ENCODE data around the gene SUPT20H. TPM values are rescaled to one million over a fixed set of nuclear protein-coding genes. Genes with fewer than 3 reads are reported as not detected.

SUPT20H gene
- total RNA-seq, 1 donor from 2014 or later, result 115 TPM

- Mint-ChIP-seq H3K9me3 (ENCODE audit: unreplicated experiment) (no peaks in the 10 kb centered on the region), H3K36me3 (ENCODE audit: unreplicated experiment) (no peaks in the 10 kb centered on the region), H3K27ac (ENCODE audit: unreplicated experiment) (no peak overlapping the region), H3K4me1 (ENCODE audit: low read depth, unreplicated experiment) (peaks cover 3% of the 10 kb centered on the region), H3K27me3 (ENCODE audit: unreplicated experiment) (no peaks in the 10 kb centered on the region), H3K4me3 (ENCODE audit: unreplicated experiment) (no peak overlapping the region)
- DNase-seq, result no peak
- TF ChIP-seq, protein P1, sequence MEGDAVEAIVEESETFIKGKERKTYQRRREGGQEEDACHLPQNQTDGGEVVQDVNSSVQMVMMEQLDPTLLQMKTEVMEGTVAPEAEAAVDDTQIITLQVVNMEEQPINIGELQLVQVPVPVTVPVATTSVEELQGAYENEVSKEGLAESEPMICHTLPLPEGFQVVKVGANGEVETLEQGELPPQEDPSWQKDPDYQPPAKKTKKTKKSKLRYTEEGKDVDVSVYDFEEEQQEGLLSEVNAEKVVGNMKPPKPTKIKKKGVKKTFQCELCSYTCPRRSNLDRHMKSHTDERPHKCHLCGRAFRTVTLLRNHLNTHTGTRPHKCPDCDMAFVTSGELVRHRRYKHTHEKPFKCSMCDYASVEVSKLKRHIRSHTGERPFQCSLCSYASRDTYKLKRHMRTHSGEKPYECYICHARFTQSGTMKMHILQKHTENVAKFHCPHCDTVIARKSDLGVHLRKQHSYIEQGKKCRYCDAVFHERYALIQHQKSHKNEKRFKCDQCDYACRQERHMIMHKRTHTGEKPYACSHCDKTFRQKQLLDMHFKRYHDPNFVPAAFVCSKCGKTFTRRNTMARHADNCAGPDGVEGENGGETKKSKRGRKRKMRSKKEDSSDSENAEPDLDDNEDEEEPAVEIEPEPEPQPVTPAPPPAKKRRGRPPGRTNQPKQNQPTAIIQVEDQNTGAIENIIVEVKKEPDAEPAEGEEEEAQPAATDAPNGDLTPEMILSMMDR (IDR thresholded peaks at IDR 0.05; ENCODE audit: partially characterized antibody, unreplicated experiment), result no peak
Observed at GRCh38 chr13:37106642-37107041, 47.2 kb upstream of the SUPT20H start.

DNA sequence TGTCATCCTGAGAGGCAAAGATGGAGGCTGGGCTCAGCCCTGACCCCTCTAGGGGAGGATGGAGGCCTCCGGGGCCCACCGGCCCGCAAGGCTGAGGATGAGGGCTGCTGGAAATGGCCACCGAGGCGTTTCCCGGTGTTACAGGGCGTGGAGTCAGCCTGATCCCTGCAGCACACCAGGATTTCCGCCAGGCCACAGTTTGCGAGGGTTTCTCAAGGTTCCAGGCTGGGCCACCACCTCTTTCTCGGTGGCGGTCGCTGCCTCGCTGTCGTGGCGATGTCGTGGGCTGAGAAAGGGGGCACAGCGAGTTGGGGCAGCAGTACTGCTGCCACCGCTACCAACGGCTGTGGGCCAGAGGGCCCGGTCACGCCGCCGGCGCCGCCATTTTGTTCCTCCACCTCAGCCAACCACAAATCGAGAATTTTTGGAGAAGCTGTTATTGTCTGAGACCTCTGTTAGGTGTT, 45.8 kb upstream of the SUPT20H start, which contains the start of gene CSNK1A1L:
Gene CSNK1A1L, minus strand, starts transcription at position 414 of the 464 bp plus-strand sequence. Its CDS starts 408 bp downstream, at position 6.
- H3K27ac Mint-ChIP-seq (ENCODE audit: unreplicated experiment), result no peak within 1 kb of the TSS

DNA sequence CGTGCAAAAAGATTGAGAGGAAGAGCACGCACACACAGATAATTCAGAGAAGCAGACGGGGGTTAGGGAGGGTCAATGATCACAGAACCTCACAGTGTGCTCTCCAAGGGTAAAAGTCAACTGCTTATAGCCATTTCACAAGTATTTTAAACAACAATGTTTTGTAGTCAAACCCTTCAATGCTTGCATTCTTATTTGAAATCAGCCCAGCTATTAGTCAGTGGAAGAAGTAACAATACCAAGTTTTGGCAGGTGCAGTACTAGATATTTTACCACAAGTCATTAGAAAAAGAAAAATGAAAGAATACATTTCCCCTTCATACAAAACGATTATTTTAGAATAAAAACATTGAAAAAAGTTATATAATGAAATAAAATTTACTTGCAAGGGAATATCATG, 43.4 kb upstream of the SUPT20H start:
- no peaks in the 10 kb centered on the region for H3K9me3 Mint-ChIP-seq (ENCODE audit: unreplicated experiment)
- no peaks in the 10 kb centered on the region for H3K4me1 Mint-ChIP-seq (ENCODE audit: low read depth, unreplicated experiment)
- no peaks in the 10 kb centered on the region for H3K36me3 Mint-ChIP-seq (ENCODE audit: unreplicated experiment)
- TF ChIP-seq, protein P1 (IDR thresholded peaks at IDR 0.05; ENCODE audit: partially characterized antibody, unreplicated experiment), result no peak
- no peak for DNase-seq
- H3K4me3 Mint-ChIP-seq (ENCODE audit: unreplicated experiment), result no peak overlapping the region
- H3K27me3 Mint-ChIP-seq (ENCODE audit: unreplicated experiment), result no peaks in the 10 kb centered on the region
- H3K27ac Mint-ChIP-seq (ENCODE audit: unreplicated experiment), result no peak overlapping the region

More for the DNA sequence above, 45.8 kb upstream of the SUPT20H start, which contains the start of gene CSNK1A1L:
- Mint-ChIP-seq H3K4me3 (ENCODE audit: unreplicated experiment) (no peak within 1 kb of the TSS), H3K36me3 (ENCODE audit: unreplicated experiment) (no peaks in the 10 kb centered on the region), H3K27me3 (ENCODE audit: unreplicated experiment) (no peaks in the 10 kb centered on the region), H3K9me3 (ENCODE audit: unreplicated experiment) (no peaks in the 10 kb centered on the region), H3K4me1 (ENCODE audit: low read depth, unreplicated experiment) (peaks cover 3% of the 10 kb centered on the region)
- TF ChIP-seq, protein P1 (IDR thresholded peaks at IDR 0.05; ENCODE audit: partially characterized antibody, unreplicated experiment), result no peak
- DNase-seq, result no peak

- H3K4me3 Mint-ChIP-seq (ENCODE audit: unreplicated experiment), result no peak overlapping the region
- H3K27ac Mint-ChIP-seq (ENCODE audit: unreplicated experiment), result no peak overlapping the region
- no peaks in the 10 kb centered on the region for H3K4me1 Mint-ChIP-seq (ENCODE audit: low read depth, unreplicated experiment)
- no peaks in the 10 kb centered on the region for H3K27me3 Mint-ChIP-seq (ENCODE audit: unreplicated experiment)
- TF ChIP-seq, protein P1 (IDR thresholded peaks at IDR 0.05; ENCODE audit: partially characterized antibody, unreplicated experiment), result no peak
- no peaks in the 10 kb centered on the region for H3K36me3 Mint-ChIP-seq (ENCODE audit: unreplicated experiment)
- no peaks in the 10 kb centered on the region for H3K9me3 Mint-ChIP-seq (ENCODE audit: unreplicated experiment)
- no peak for DNase-seq
Observed at GRCh38 chr13:37101201-37101600, 41.7 kb upstream of the SUPT20H start.

DNA sequence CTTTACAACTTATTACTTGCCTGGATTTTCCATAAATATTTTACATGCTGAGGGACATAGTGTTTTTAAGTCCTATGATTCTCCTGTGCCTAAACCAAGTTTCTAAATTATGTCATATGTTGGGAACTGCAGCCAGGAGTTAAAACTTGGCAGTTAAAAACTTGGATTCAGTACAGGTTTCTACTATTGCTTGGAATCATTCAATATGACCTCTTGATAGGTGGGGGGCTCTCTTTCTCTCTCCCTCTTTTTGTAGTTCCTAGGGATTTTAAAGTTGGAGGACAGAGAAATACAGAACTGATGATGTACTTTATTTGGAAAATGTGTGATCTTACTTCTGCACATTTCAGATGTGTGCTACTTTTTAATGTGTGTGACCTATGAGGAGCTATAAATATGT, 41.2 kb upstream of the SUPT20H start:
- DNase-seq, result no peak
- TF ChIP-seq, protein P1 (IDR thresholded peaks at IDR 0.05; ENCODE audit: partially characterized antibody, unreplicated experiment), result no peak
- Mint-ChIP-seq H3K27me3 (ENCODE audit: unreplicated experiment) (no peaks in the 10 kb centered on the region), H3K9me3 (ENCODE audit: unreplicated experiment) (no peaks in the 10 kb centered on the region), H3K36me3 (ENCODE audit: unreplicated experiment) (no peaks in the 10 kb centered on the region), H3K4me1 (ENCODE audit: low read depth, unreplicated experiment) (no peaks in the 10 kb centered on the region), H3K27ac (ENCODE audit: unreplicated experiment) (no peak overlapping the region), H3K4me3 (ENCODE audit: unreplicated experiment) (no peak overlapping the region)

All from glutamatergic neuron (in vitro differentiated cells).